ENCODE data around the gene TLX2.

DNA sequence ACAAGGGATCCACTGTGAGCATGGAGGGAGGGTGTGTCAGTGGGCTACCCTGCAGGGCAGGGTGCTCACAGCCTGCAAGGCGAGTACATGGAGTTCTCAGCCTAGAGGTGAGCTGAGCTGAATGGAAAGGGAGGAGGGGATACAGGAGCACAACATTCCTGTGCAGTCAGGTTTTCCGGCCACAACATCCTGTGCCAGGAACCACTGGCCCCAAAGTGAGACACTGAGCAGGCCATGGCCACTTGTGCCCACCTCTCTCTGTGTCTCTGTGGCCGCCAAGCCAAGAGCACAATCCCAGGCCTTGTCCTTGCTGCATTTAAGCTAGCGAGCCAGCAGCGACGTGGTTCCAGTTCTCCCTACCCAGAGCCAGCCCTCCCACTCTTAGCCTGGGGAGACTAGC, 46.3 kb downstream of the TLX2 start:
- no peak for TF ChIP-seq CTCF (IDR thresholded peaks at IDR 0.05; ENCODE audit: low read length)
- no peak for TF ChIP-seq EZH2 (IDR thresholded peaks at IDR 0.05; ENCODE audit: borderline replicate concordance, low read length)
